Adrenal gland (tissue), 12 donors: ENCODE results near the gene SUPT4H1. TPM values are rescaled to one million over a fixed set of nuclear protein-coding genes. Genes with fewer than 3 reads are reported as not detected.

Experiments
- DNase-seq, 7 donors: peaks; one replicate each; pipeline ENCODE4 v3.0.0-alpha.2; 2019 to 2020
- H3K27ac ChIP-seq, 5 donors: fragments of 200-600 bp; sonication (generic) in 4 of 5; 1 replicate in 3 of 5; 2 replicates in 2 of 5; pipeline versions ENCODE4 v1.5.1 to v1.8.0; 2016 to 2020; ENCODE audit warnings: mild to moderate bottlenecking in 1 of 5
- H3K27me3 ChIP-seq: fragments of 200-600 bp; 2 replicates; pipeline ENCODE4 v1.8.0; 2021
- H3K36me3 ChIP-seq, 2 donors: fragments of 200-600 bp; replicated peaks in 1 of 2; 1 replicate in 1 of 2; 2 replicates in 1 of 2; pipeline versions ENCODE4 v1.5.1 to v1.8.0; 2018 to 2022
- H3K4me1 ChIP-seq, 2 donors: fragments of 200-600 bp; replicated peaks in 1 of 2; 1 replicate in 1 of 2; 2 replicates in 1 of 2; pipeline versions ENCODE4 v1.5.1 to v1.8.0; 2018 to 2021
- H3K4me3 ChIP-seq, 4 donors: fragments of 200-600 bp; sonication (generic) in 3 of 4; one replicate each; pipeline ENCODE4 v1.5.1; 2016 to 2018
- H3K9me3 ChIP-seq, 3 donors: fragments of 200-600 bp; sonication (generic) in 1 of 3; replicated peaks in 1 of 3; 1 replicate in 2 of 3; 2 replicates in 1 of 3; pipeline versions ENCODE4 v1.5.1 to v1.8.0; 2016 to 2021
- POLR2A ChIP-seq, 2 donors: fragments of 450-650 bp; IDR thresholded peaks; one replicate each; pipeline ENCODE4 v1.6.1; 2017; ENCODE audit warnings: antibody characterized with exemption in 2 of 2, mild to moderate bottlenecking in 2 of 2, moderate library complexity in 1 of 2
- WGBS, 4 donors: extraction: QIAGEN DNeasy Blood & Tissue Kit in 2 of 4; methylation state at CpG; one replicate each; pipeline versions ENCODE4 v1.1.5 to v1.1.7; 2013 to 2017; 5-methylcytosine and 5-hydroxymethylcytosine counted together
- intact Hi-C, 2 donors: fragments of 100-400 bp; cut with DNase I; formaldehyde crosslinking; loops; one replicate each; pipeline versions ENCODE4 v1.14.1 to v1.15.0; 2022 to 2023
- polyA plus RNA-seq, 3 donors: library from polyadenylated mRNA; stranded (reverse); fragments of 200-250 nt in 2 of 3; fragments of 350-450 nt in 1 of 3; fragmentation: Illumina TruSeq in 1 of 3; extraction: RNeasy Lipid Tissue Mini Kit (QIAGEN cat#74804) in 1 of 3; gene quantifications; one replicate each; pipeline ENCODE4 v1.2.3, GENCODE V29; 2013 to 2014
- total RNA-seq, 9 donors: library from RNA; depleted of rRNA in 4 of 9; stranded (reverse); fragments of >200 nt in 4 of 9; fragments of 120-200 nt in 1 of 9; fragmentation: NEBNext Ultra II Directional in 1 of 9; extraction: Animal tissue kit (Norgen Biotek cat#: 25700) in 1 of 9; gene quantifications; one replicate each; pipeline versions ENCODE4 v1.1.0 to v1.2.4, GENCODE V29; 2013 to 2023
- TF ChIP-seq, protein P1 (sequence below), 6 experiments: fragments of 450-650 bp in 4 of 6; fragments of 200-600 bp in 2 of 6; sonication (generic) in 1 of 6; IDR thresholded peaks; 1 replicate in 5 of 6; 2 replicates in 1 of 6; pipeline versions ENCODE4 v1.5.1 to v1.8.0; 2016 to 2021; ENCODE audit warnings: antibody characterized with exemption in 6 of 6, mild to moderate bottlenecking in 2 of 6, moderate library complexity in 1 of 6
- donor health status: healthy with polysubstance abuse.
- donor health status: Bipolar disorder and iron deficiency.
- donor health status: DM: yes; HTN: yes; CAD: no.
- donor health status: DM: no; HTN: no; CAD: no.
- donor health status: DM: no; HTN: no; CAD: no.
- donor health status: DM: yes; HTN: yes; CAD: no.

The SUPT4H1 gene
- total and polyA plus RNA-seq, 12 donors = 58.6 to 178 (median 90.3) TPM

DNA sequence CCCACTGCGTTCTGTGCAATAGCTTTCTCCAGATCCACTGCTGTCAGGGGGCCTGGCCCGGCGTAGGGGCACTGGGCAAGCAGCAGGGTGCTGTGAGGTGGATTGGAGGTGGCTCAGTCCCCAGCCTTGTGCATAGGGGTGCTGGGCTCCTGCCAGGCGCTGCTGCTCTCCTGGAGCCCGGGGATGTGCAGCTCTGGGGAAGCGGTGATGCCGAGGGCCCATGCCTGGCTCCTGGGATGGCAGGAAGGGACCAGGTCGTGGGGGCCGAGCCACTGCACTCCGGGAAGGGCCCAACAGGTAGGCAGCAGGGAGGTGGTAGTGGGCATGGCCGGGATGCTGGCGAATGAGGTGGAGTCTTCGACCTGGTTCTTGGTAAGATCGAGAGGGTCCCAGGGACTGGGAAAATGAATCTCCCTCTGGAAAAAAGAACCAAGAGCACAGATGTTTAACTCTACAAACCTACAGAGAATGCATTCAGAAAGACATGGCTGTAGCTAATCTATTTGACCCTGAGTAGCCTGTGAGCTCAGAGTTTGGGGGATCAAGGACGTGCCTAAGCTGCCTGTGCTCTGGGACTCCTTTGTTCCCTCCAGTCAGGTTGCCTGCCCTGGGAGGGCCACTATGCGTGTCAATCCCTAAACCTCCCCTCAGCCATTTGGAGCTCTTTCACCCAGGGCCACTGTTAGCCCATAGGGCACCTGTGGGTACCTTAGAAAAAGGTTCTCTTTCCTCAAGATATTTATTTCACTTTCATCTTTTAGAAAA, 6.6 kb upstream of the SUPT4H1 start:
- intact Hi-C loops = loop anchor here in 1 of 2 donors (5.0 kb wide), 2 partner anchors 36 to 59 kb away; partner anchors contain the start of gene RNF43
- no peak for TF ChIP-seq POLR2A (IDR thresholded peaks at IDR 0.05)
- TF ChIP-seq, protein P1, sequence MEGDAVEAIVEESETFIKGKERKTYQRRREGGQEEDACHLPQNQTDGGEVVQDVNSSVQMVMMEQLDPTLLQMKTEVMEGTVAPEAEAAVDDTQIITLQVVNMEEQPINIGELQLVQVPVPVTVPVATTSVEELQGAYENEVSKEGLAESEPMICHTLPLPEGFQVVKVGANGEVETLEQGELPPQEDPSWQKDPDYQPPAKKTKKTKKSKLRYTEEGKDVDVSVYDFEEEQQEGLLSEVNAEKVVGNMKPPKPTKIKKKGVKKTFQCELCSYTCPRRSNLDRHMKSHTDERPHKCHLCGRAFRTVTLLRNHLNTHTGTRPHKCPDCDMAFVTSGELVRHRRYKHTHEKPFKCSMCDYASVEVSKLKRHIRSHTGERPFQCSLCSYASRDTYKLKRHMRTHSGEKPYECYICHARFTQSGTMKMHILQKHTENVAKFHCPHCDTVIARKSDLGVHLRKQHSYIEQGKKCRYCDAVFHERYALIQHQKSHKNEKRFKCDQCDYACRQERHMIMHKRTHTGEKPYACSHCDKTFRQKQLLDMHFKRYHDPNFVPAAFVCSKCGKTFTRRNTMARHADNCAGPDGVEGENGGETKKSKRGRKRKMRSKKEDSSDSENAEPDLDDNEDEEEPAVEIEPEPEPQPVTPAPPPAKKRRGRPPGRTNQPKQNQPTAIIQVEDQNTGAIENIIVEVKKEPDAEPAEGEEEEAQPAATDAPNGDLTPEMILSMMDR (IDR thresholded peaks at IDR 0.05) = no peak
- WGBS, 4 donors = 77 to 81% (median 78%) methylated on average over 12 to 16 of the region's 16 CpGs

DNA sequence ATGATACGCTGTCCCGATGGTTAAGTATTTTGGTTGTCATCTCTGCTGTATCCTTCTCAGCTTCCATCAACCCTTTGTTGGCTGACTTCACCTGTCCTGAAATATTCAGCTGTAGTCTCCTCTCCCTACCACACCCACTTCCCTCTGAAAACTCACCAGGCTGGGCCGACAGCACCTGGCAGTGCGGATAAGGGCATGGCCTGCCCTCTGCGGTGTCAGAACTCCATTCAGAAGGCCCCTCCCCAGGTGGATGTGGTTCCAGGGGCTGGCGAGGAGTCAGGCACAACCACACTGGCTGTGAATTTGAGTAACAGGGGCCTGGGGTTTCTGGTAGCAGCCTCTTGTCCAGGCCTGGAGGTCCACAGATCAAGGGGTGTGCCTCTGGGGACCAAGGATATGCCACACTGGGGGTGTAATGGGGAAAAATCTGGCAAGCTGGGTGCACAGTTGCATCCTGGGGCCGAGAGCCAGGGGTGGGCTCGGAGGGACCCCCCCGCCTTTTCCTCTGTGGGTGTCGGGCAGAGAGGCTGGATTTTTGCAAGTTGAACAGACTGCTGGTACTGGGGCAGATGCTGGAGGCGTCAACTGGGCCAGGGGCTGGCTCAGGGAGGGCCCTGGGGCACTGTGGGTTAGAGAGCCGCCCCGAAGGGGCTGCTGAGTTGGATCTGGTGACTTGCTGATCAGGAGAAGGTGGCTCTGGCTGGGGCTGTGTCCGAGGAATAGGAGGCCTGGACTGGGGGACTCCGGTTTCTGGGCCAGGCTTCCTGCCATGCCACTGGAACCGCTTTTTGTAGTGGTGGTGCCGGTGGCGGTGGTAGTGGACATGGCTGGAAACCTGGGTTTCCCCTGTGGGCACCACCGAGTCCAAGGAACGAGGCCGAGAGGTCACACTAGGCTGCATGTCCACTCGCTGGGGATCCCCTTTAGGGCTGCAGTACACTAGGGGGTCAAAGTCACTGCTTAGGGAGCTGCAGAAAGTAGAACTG, 5.6 kb upstream of the SUPT4H1 start:
- TF ChIP-seq, protein P1 (IDR thresholded peaks at IDR 0.05) = no peak
- TF ChIP-seq POLR2A (IDR thresholded peaks at IDR 0.05) = no peak
- no peak overlapping the region for H3K27ac ChIP-seq
- H3K4me1 ChIP-seq = peaks cover 5 to 11% of the 10 kb centered on the region in 2 donors
- H3K36me3 ChIP-seq = peaks cover 0 to 12% of the 10 kb centered on the region in 2 donors
- DNase-seq = no peak
- 85 to 95% (median 94%) methylated on average over 10 to 22 of the region's 22 CpGs for WGBS, 4 donors
- no peaks in the 10 kb centered on the region for H3K27me3 ChIP-seq
- H3K9me3 ChIP-seq = no peaks in the 10 kb centered on the region
- intact Hi-C loops = loop anchor here in 1 of 2 donors (5.0 kb wide), 2 partner anchors 35 to 60 kb away; partner anchors contain the start of gene RNF43
- H3K4me3 ChIP-seq = no peak overlapping the region

More for the DNA sequence above, 6.6 kb upstream of the SUPT4H1 start:
- Histone ChIP-seq H3K4me3 (no peak overlapping the region), H3K9me3 (no peaks in the 10 kb centered on the region), H3K4me1 (peaks cover 3 to 6% of the 10 kb centered on the region in 2 donors), H3K36me3 (peaks cover 0 to 12% of the 10 kb centered on the region in 2 donors), H3K27ac (no peak overlapping the region), H3K27me3 (no peaks in the 10 kb centered on the region)
- DNase-seq = no peak

DNA sequence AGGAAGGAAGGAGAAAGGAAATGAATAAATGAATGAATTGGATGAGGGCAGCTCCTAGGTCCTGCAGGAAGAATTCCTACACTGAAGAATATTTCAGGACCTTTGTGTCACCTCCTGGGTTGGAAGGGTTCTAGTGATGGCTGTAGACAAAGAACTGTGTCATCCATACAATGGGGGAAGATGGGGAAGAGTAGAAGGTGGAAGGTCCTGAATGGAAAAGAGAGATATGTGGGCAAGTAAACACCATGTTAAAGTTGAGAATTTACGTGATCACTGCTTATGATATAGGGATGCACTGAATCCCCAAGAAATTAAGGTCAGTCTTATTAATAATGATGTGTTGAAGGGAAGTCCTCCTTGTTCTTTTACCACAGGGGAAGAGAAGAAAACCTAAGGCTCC, 4.2 kb upstream of the SUPT4H1 start:
- Histone ChIP-seq H3K4me1 (peaks cover 7 to 14% of the 10 kb centered on the region in 2 donors), H3K4me3 (no peak overlapping the region), H3K9me3 (no peaks in the 10 kb centered on the region), H3K36me3 (peaks cover 0 to 12% of the 10 kb centered on the region in 2 donors), H3K27ac (no peak overlapping the region), H3K27me3 (no peaks in the 10 kb centered on the region)
- TF ChIP-seq, protein P1 (IDR thresholded peaks at IDR 0.05) = no peak
- TF ChIP-seq POLR2A (IDR thresholded peaks at IDR 0.05) = no peak
- intact Hi-C loops = loop anchor here in 1 of 2 donors (5.0 kb wide), 2 partner anchors 34 to 61 kb away; partner anchors contain the start of gene RNF43
- no peak for DNase-seq
- WGBS, 4 donors = 92 to 95% (median 93%) methylated on average over 1 of the region's 1 CpG
